ENCODE measurements around the gene FASTK.

Gene FASTK

GRCh38 chr7:151065516-151065915 lies 15.1 kb downstream of the FASTK start:
- no peak for DNase-seq (ENCODE audit: low spot score)

- no peak for DNase-seq (ENCODE audit: low spot score)
These were observed 15.6 kb downstream of the FASTK start for GRCh38 chr7:151064993-151065392.

GRCh38 chr7:151064454-151064853 lies 16.2 kb downstream of the FASTK start:
- no peak for DNase-seq (ENCODE audit: low spot score)

- DNase-seq (ENCODE audit: low spot score) = no peak
These were observed 17.4 kb downstream of the FASTK start for GRCh38 chr7:151063212-151063561.

GRCh38 chr7:151062399-151063211 lies 18.0 kb downstream of the FASTK start:
- peak; percentile 69 for DNase-seq (ENCODE audit: low spot score)

GRCh38 chr7:151062111-151062398 lies 18.6 kb downstream of the FASTK start:
- DNase-seq (ENCODE audit: low spot score) = no peak

- no peak for DNase-seq (ENCODE audit: low spot score)
These were observed 19.1 kb downstream of the FASTK start for GRCh38 chr7:151061213-151062110.

- no peak for DNase-seq (ENCODE audit: low spot score)
These were observed 20.0 kb downstream of the FASTK start for GRCh38 chr7:151060416-151061212.

GRCh38 chr7:151060113-151060415 lies 20.5 kb downstream of the FASTK start:
- DNase-seq (ENCODE audit: low spot score) = no peak

GRCh38 chr7:151059367-151060112 lies 21.1 kb downstream of the FASTK start, which contains the start of gene SLC4A2:
Gene SLC4A2 (plus strand): TSS chr7:151059589. CDS start chr7:151061988, 2,399 bp downstream.
- no peak for DNase-seq (ENCODE audit: low spot score)

GRCh38 chr7:151058781-151059366 lies 21.7 kb downstream of the FASTK start:
- DNase-seq (ENCODE audit: low spot score) = no peak

- peak; percentile 97 for DNase-seq (ENCODE audit: low spot score)
These were observed 22.4 kb downstream of the FASTK start for GRCh38 chr7:151057989-151058780.

GRCh38 chr7:151057506-151057988 lies 23.1 kb downstream of the FASTK start, which contains the start of gene CDK5:
Gene CDK5 (minus strand): TSS chr7:151057897. CDS start chr7:151057848, 49 bp downstream.
- DNase-seq (ENCODE audit: low spot score) = no peak

GRCh38 chr7:151056666-151057505 lies 23.7 kb downstream of the FASTK start:
- DNase-seq (ENCODE audit: low spot score) = no peak

GRCh38 chr7:151056283-151056665 lies 24.3 kb downstream of the FASTK start:
- DNase-seq (ENCODE audit: low spot score) = no peak

GRCh38 chr7:151053751-151054150 lies 26.9 kb downstream of the FASTK start:
- DNase-seq (ENCODE audit: low spot score) = no peak

- no peak for DNase-seq (ENCODE audit: low spot score)
These were observed 27.5 kb downstream of the FASTK start for GRCh38 chr7:151053096-151053495.

GRCh38 chr7:151051108-151051507 lies 29.5 kb downstream of the FASTK start:
- no peak for DNase-seq (ENCODE audit: low spot score)

GRCh38 chr7:151048911-151049463 lies 31.6 kb downstream of the FASTK start:
- DNase-seq (ENCODE audit: low spot score) = no peak

Measured in COLO829 (cell line).